HG02852 (cell line): ENCODE measurements around the gene IZUMO1.
"Not testable (repeated sequence)": the region's sequence is repeated elsewhere in the genome, so short reads cannot be mapped to it uniquely, and the experiment has no call there.

Experiments
- ATAC-seq: cut with Tn5 transposase; IDR thresholded peaks from one replicate; pipeline ENCODE4 v1.9.1; 2021; ENCODE audit warnings: mild to moderate bottlenecking, moderate library complexity; ENCODE audit not compliant: unreplicated experiment

The IZUMO1 gene

GRCh38 chr19:48738557-48739403 is 7.9 kb downstream of the IZUMO1 start:
- peak; percentile 70 for ATAC-seq

GRCh38 chr19:48737360-48737998 is 9.2 kb downstream of the IZUMO1 start:
- ATAC-seq = no peak

GRCh38 chr19:48735031-48735615 is 11.6 kb downstream of the IZUMO1 start:
- ATAC-seq = no peak

- ATAC-seq = no peak
Measured at GRCh38 chr19:48734625-48735024, 12.1 kb downstream of the IZUMO1 start.

- ATAC-seq = no peak
Measured at GRCh38 chr19:48731452-48731851, 15.3 kb downstream of the IZUMO1 start.

- no peak for ATAC-seq
Measured at GRCh38 chr19:48728911-48729664, 17.6 kb downstream of the IZUMO1 start.

- no peak for ATAC-seq
Measured at GRCh38 chr19:48726556-48726955, 20.2 kb downstream of the IZUMO1 start.

GRCh38 chr19:48724796-48725753 is 21.6 kb downstream of the IZUMO1 start:
- ATAC-seq = no peak

GRCh38 chr19:48722196-48722708 is 24.5 kb downstream of the IZUMO1 start:
- no peak for ATAC-seq

- ATAC-seq = peak; percentile 74
Measured at GRCh38 chr19:48720613-48721296, 26.0 kb downstream of the IZUMO1 start.

- peak; percentile 23 for ATAC-seq
Measured at GRCh38 chr19:48720251-48720612, 26.5 kb downstream of the IZUMO1 start.

- ATAC-seq = no peak
Measured at GRCh38 chr19:48719263-48720171, 27.2 kb downstream of the IZUMO1 start, which contains the start of gene MAMSTR. Gene MAMSTR, minus strand, starts transcription at chr19:48719725. Its CDS starts 694 bp downstream, at chr19:48719031.

- ATAC-seq = no peak
Measured at GRCh38 chr19:48718711-48719231, 27.9 kb downstream of the IZUMO1 start.

GRCh38 chr19:48718106-48718505 is 28.6 kb downstream of the IZUMO1 start:
- ATAC-seq = not testable (repeated sequence)

- ATAC-seq = no peak
Measured at GRCh38 chr19:48716562-48717291, 30.0 kb downstream of the IZUMO1 start.

GRCh38 chr19:48715681-48716171 is 31.0 kb downstream of the IZUMO1 start:
- no peak for ATAC-seq
